HG02938 (cell line): ENCODE results near the gene KTN1.

Experiments used
- ATAC-seq: cut with Tn5 transposase; IDR thresholded peaks from one replicate; pipeline ENCODE4 v1.9.1; 2021; ENCODE audit warnings: mild to moderate bottlenecking, moderate library complexity; ENCODE audit not compliant: unreplicated experiment

The KTN1 gene

DNA sequence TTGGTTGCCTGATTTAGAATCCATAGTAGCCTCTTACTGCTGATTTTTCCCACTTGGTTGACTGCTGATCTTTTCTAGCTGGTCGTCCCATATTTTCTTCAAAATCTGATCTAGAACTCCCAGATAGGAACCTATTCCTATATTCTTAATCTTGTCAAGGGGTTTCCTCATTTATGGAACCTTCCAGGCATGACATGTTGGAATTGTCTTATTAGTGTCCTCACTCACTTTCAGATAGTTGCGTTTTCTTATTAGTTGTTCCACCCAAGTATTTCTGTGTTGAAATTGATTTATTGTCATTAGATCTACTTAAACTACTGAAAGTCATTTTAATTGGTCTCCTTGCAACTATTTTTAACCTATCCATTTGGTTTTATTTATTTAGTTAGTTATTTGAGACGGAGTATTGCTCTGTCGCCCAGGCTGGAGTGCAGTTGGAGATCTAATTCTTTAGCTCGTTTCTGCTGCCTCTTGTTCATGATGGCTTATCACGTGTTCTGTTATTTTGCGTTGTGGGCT, 25.0 kb downstream of the KTN1 start:
- no peak for ATAC-seq

DNA sequence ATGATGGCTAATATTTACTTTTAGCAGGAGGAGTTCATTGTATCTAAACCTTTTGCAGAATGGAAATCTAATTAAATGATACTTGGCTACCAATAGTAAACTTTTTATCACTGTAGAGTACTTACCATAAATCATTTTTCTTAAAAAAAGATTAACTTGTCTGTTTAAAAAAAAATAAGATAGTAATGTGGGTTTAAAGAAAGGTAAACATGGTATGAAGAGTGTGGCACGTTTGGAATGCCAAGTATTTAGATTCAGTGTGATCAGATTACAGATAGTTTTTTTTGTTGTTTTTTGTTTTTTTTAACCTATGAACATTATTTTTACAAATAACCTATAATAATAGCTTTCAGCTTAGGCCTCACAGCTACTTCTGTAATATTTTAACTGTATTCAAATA, 25.8 kb downstream of the KTN1 start:
- ATAC-seq = no peak

DNA sequence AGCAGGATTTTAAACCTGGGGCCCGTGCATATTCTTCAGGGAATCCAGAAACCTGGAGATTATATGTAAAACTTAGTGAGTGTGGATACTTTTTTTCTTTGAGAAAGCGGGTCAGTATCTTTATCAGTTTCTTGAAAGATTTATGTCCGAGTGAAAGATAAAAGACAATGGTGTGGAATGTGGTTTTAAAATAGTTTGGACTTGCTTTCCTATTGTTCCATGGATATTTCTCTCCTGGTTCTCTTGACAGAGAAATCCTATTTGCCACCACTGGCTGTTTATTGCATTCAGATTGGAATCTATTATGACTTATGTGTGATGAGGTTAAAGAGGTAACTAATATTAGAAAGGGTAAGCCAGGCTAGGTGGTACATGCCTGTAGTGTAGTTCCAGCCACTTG, 27.4 kb downstream of the KTN1 start:
- ATAC-seq = no peak

DNA sequence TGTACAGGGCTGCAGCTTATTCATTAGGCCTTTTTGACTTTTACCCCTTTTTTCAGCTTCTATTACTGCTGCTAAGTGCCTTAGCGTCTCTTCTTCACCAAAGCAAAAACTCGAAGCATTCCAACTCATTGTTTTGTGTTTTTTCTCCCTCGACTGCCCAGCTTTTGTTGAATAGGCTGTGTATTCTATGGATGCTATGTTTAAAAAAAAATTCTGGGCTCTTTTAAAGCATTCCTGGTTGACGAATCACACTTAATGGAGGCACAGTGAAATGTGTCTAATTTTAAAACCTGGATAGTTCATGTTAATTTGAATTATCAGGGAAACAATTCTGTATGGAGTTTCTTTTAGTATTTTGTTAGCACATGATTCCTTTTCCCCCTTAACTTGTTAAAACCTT, 29.7 kb downstream of the KTN1 start:
- ATAC-seq = no peak

GRCh38 chr14:55610713-55611370, 30.8 kb downstream of the KTN1 start:
- no peak for ATAC-seq

DNA sequence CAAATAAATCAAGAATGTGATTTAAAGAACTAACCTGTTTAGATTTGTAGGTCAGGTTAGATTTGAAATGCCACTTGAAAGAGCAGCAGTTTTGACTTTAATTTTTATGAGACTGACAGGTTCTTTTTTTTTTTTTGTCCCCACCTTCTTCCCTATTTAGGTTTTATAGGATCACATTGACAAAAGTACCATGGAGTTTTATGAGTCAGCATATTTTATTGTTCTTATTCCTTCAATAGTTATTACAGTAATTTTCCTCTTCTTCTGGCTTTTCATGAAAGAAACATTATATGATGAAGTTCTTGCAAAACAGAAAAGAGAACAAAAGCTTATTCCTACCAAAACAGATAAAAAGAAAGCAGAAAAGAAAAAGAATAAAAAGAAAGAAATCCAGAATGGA, 31.9 kb downstream of the KTN1 start:
- ATAC-seq = no peak

- no peak for ATAC-seq
These were observed 34.3 kb downstream of the KTN1 start for GRCh38 chr14:55614304-55614703.

GRCh38 chr14:55620277-55620676, 40.3 kb downstream of the KTN1 start:
- no peak for ATAC-seq

DNA sequence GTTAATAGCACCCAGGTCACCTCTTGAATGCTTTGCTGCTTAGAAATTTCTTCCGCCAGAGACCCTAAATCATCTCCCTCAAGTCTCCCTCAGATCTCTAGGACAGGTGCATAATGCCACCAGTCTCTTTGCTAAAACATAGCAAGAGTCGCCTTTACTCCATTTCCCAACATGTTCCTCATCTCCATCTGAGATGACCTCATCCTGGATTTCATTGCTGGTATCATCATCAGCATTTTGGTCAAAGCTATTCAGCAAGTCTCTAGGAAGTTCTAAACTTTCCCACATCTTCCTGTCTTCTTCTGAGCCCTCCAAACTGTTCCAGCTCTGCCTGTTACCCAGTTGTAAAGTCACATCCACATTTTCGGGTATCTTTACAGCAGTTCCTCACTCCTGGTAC, 41.0 kb downstream of the KTN1 start:
- ATAC-seq = no peak

DNA sequence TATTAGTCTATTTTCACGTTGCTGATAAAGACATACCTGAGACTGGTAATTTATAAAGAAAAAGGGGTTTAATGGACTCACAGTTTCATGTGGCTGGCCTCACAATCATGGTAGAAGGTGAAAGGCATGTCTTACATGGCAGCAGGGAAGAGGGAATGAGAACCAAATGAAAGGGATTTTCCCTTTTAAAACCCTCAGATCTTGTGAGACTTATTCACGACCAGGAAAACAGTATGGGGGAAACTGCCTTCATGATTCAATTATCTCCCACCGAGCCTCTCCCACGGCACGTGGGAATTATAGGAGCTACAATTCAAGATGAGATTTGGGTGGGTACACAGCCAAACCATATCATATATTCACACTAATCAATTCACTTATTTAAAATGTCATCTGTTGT, 41.4 kb downstream of the KTN1 start:
- ATAC-seq = no peak

DNA sequence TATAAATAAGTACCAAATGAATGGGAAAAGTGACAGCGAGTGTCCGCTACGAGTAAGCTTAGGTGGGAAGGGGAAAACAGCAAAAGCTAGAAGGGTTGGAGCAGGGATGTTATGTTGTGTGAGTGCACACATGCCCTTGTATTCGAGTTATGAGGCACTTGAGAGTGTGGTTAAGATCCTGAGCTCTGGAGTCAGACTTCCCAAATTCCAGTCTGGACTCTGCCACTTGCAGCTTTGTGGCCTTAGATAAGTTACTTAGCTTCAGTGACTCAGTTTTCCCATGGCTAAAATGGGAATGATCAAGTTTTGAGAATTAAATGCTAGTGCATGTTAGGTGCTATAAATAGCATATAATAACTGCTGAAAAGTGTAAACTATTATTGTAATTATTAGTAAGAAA, 44.9 kb downstream of the KTN1 start:
- ATAC-seq = no peak

GRCh38 chr14:55625481-55625880, 45.5 kb downstream of the KTN1 start:
- ATAC-seq = no peak

- ATAC-seq = no peak
These were observed 46.1 kb downstream of the KTN1 start for GRCh38 chr14:55626131-55626530.

GRCh38 chr14:55628426-55628825, 48.4 kb downstream of the KTN1 start:
- no peak for ATAC-seq

DNA sequence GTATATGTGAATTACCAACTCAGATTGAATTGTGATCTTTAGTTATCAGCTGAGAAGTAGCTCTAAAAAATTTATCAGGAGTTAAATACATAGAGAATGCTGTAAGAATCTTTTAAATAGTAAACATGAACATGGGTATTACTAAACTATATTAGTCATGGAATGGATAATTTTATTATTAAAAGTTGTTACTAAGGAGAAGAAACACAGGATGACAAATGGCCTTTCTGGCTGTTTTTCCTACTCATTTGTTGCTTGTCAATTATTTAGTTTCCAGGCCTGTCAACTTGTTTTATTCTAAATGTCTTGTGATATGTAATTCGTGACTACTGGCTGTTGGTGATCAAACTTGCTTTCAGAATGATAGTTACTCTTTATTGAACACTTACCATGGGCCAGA, 58.7 kb downstream of the KTN1 start:
- no peak for ATAC-seq

GRCh38 chr14:55641290-55641689, 61.3 kb downstream of the KTN1 start:
- ATAC-seq = no peak

GRCh38 chr14:55641954-55642353, 61.9 kb downstream of the KTN1 start:
- ATAC-seq = no peak

DNA sequence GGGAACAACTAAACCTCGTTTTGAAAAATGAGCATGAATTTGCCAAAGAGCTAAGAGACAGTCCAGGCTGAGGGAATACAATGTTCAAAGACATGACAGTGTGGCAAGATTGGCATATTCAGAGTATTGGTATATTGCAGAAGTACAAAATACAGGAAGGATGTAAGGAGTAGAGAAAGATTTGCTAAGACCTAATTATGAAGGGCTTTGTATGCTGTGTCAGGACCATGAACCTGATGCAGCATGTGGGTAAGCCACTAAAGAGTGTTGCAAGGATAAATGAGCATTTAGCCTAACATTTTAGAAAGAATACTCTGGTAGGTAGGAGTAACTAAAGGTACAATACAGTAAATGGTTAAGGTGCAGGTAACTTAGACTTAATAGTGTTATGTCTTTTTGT, 65.1 kb downstream of the KTN1 start:
- ATAC-seq = no peak

- no peak for ATAC-seq
These were observed 66.1 kb downstream of the KTN1 start for GRCh38 chr14:55645845-55646832.

- no peak for ATAC-seq
These were observed 71.0 kb downstream of the KTN1 start for GRCh38 chr14:55650992-55651391.

GRCh38 chr14:55654243-55654642, 74.2 kb downstream of the KTN1 start:
- ATAC-seq = no peak

- ATAC-seq = no peak
These were observed 81.0 kb downstream of the KTN1 start for GRCh38 chr14:55661029-55661428.
